ENCODE measurements around the gene HEPACAM. TPM values are rescaled to one million over a fixed set of nuclear protein-coding genes. Genes with fewer than 3 reads are reported as not detected.

The HEPACAM gene
- total RNA-seq, 4 donors from 2014 or later, result 0.40 to 0.70 TPM; not detected in 2

DNA sequence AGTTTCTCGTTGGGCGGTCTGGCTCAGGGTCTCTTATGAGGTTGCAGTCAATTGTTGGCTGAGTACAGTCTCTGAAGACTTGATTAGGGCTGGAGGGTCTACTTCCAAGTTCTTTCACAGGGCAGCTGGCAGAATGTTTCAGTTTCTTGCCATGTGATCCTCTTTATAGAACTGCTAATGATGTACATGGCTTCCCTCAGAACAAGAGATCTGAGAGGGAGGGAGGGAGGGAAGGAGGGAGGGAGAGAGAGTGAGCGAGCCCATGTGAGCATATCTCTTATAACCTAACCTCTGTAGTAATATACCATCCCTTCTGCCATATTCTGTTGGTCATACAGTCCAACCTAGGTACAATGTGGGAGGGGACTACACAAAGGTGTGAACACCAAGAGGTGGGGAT, 15.5 kb upstream of the HEPACAM start:
- no peaks in the 10 kb centered on the region for H3K36me3 ChIP-seq
- no peak overlapping the region for H3K4me3 ChIP-seq
- DNase-seq (no peak), ATAC-seq (no peak)
- TF ChIP-seq, protein P1, sequence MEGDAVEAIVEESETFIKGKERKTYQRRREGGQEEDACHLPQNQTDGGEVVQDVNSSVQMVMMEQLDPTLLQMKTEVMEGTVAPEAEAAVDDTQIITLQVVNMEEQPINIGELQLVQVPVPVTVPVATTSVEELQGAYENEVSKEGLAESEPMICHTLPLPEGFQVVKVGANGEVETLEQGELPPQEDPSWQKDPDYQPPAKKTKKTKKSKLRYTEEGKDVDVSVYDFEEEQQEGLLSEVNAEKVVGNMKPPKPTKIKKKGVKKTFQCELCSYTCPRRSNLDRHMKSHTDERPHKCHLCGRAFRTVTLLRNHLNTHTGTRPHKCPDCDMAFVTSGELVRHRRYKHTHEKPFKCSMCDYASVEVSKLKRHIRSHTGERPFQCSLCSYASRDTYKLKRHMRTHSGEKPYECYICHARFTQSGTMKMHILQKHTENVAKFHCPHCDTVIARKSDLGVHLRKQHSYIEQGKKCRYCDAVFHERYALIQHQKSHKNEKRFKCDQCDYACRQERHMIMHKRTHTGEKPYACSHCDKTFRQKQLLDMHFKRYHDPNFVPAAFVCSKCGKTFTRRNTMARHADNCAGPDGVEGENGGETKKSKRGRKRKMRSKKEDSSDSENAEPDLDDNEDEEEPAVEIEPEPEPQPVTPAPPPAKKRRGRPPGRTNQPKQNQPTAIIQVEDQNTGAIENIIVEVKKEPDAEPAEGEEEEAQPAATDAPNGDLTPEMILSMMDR (IDR thresholded peaks at IDR 0.05 in 4 of 5, conservative IDR thresholded peaks at IDR 0.05 in 1 of 5), result no peak
- no peak for TF ChIP-seq POLR2A (IDR thresholded peaks at IDR 0.05)
- in situ Hi-C loops (cut with MboI; ENCODE audit: low sequenced_read_pairs in 4 of 4) (loop anchor here in 3 of 4 donors (10.0 to 25.0 kb wide), 4 partner anchors 163 to 936 kb away; partner anchors contain the start of genes TMEM218 (in 2 of the 3) and HYLS1 (in 1 of the 3)), intact Hi-C loops (cut with DNase I; ENCODE audit: low total_unique reads) (loop anchor here (5.0 kb wide), 5 partner anchors 74 to 329 kb away; partner anchors contain the start of genes MSANTD2, SIAE, SPA17 and TBRG1)
- no peaks in the 10 kb centered on the region for H3K27me3 ChIP-seq
- no peak overlapping the region for H3K27ac ChIP-seq
- peaks cover 6 to 8% of the 10 kb centered on the region in 2 donors for H3K4me1 ChIP-seq
- H3K9me3 ChIP-seq, result no peaks in the 10 kb centered on the region

DNA sequence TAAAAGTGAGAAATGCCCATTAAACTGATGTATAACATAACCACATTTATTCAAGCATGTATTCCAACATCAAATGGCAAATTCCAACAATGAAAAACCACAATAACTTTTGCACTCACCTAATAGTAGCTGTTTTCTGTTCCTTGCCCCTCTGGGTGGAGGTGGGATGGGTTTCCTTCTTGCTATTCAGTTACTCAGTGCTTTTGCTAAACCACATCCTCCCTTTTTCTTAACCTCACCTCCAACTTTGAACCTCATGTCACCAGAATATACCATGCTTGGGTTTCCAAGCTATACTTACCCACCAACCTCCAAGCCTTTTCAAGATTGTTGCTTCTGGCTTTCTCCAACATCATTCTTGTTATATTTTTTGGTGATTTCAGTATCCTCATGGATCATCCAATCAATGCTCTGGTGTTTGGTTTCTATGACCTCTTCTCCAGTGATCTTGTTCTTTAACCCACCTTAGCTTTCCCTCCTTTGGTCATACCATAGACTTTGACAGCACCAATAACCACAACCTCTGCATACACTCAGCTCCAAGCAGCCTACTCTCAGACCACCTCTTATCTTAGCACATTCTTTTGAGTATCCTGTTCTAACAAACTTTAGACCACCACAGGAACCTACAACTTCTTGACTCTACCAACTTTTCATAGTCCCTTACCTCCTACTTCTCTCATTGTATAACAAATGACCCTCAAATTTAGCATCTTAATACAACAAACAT, 14.9 kb upstream of the HEPACAM start:
- Histone ChIP-seq H3K4me3 (no peak overlapping the region), H3K36me3 (no peaks in the 10 kb centered on the region), H3K27ac (no peak overlapping the region), H3K27me3 (no peaks in the 10 kb centered on the region), H3K4me1 (peaks cover 6 to 8% of the 10 kb centered on the region in 2 donors), H3K9me3 (no peaks in the 10 kb centered on the region)
- intact Hi-C loops (cut with DNase I; ENCODE audit: low total_unique reads), result loop anchor here (5.0 kb wide), 5 partner anchors 73 to 328 kb away; partner anchors contain the start of genes MSANTD2, SIAE, SPA17 and TBRG1
- in situ Hi-C loops (cut with MboI; ENCODE audit: low sequenced_read_pairs in 4 of 4), result loop anchor here in 3 of 4 donors (10.0 to 25.0 kb wide), 4 partner anchors 164 to 937 kb away; partner anchors contain the start of genes TMEM218 (in 2 of the 3) and HYLS1 (in 1 of the 3)
- DNase-seq (no peak), ATAC-seq (no peak)
- TF ChIP-seq, protein P1 (IDR thresholded peaks at IDR 0.05 in 4 of 5, conservative IDR thresholded peaks at IDR 0.05 in 1 of 5), result no peak
- TF ChIP-seq POLR2A (IDR thresholded peaks at IDR 0.05), result no peak

DNA sequence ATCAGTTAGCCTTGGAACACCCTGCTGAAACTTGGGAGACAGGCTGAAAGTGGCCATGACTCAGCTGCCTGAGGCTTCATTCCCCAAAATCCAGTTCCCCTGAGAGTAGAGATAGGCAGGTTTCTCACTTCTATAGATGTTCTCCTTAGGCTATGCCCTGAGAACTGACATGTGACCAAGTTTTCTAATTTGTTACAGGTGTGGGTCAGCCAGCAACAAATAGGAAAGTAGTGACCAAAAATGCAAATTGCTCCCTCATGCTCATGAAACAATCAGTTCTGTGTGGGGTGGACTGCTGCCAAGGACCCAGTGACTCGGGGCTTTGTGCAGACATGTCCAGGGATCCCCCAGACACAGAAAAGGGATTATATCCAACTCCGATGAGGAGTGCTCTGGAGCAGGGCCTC, 10.9 kb upstream of the HEPACAM start:
- H3K4me1 ChIP-seq, result no peaks in the 10 kb centered on the region
- in situ Hi-C loops (cut with MboI; ENCODE audit: low sequenced_read_pairs in 4 of 4), result no loop called here
- intact Hi-C loops (cut with DNase I; ENCODE audit: low total_unique reads), result no loop called here

GRCh38 chr11:124945826-124946225, 10.0 kb upstream of the HEPACAM start:
- in situ Hi-C loops (cut with MboI; ENCODE audit: low sequenced_read_pairs in 4 of 4) (no loop called here), intact Hi-C loops (cut with DNase I; ENCODE audit: low total_unique reads) (no loop called here)
- ATAC-seq (no peak), DNase-seq (no peak)
- no peaks in the 10 kb centered on the region for H3K27me3 ChIP-seq
- no peaks in the 10 kb centered on the region for H3K9me3 ChIP-seq
- TF ChIP-seq, protein P1 (IDR thresholded peaks at IDR 0.05 in 4 of 5, conservative IDR thresholded peaks at IDR 0.05 in 1 of 5), result no peak
- no peak for TF ChIP-seq POLR2A (IDR thresholded peaks at IDR 0.05)
- H3K4me1 ChIP-seq, result no peaks in the 10 kb centered on the region
- H3K4me3 ChIP-seq, result no peak overlapping the region
- no peaks in the 10 kb centered on the region for H3K36me3 ChIP-seq
- H3K27ac ChIP-seq, result no peak overlapping the region

More for the DNA sequence above, 10.9 kb upstream of the HEPACAM start:
- Histone ChIP-seq H3K27ac (no peak overlapping the region), H3K9me3 (no peaks in the 10 kb centered on the region), H3K4me3 (no peak overlapping the region), H3K36me3 (no peaks in the 10 kb centered on the region), H3K27me3 (no peaks in the 10 kb centered on the region)
- ATAC-seq (no peak), DNase-seq (no peak)
- TF ChIP-seq POLR2A (IDR thresholded peaks at IDR 0.05), result no peak
- TF ChIP-seq, protein P1 (IDR thresholded peaks at IDR 0.05 in 4 of 5, conservative IDR thresholded peaks at IDR 0.05 in 1 of 5), result no peak
